A204.1 (cell line): ENCODE results near the gene SLC39A1.
A peak's percentile ranks its signal among the peaks of the same experiment; 100 is the strongest.
"Not testable (repeated sequence)": the region's sequence is repeated elsewhere in the genome, so short reads cannot be mapped to it uniquely, and the experiment has no call there.

Experiments used
- FAIRE-seq: peaks from 2 replicates; lab custom pipeline; 2012; peaks lifted over from hg19 to GRCh38; lab: Jason Lieb, UNC

SLC39A1 gene

GRCh38 chr1:153929426-153929825, 33.9 kb downstream of the SLC39A1 start:
- FAIRE-seq, result no peak

- no peak for FAIRE-seq
These were observed 34.5 kb downstream of the SLC39A1 start for GRCh38 chr1:153928791-153929341.

GRCh38 chr1:153928245-153928644, 35.1 kb downstream of the SLC39A1 start:
- no peak for FAIRE-seq

- FAIRE-seq, result no peak
These were observed 36.9 kb downstream of the SLC39A1 start for GRCh38 chr1:153926405-153926804.

GRCh38 chr1:153922972-153923925, 40.1 kb downstream of the SLC39A1 start, which contains the start of gene GATAD2B:
Gene GATAD2B (minus strand): TSS chr1:153922972. CDS start chr1:153828347, 94,625 bp downstream.
- FAIRE-seq, result peak; percentile 93

GRCh38 chr1:153922076-153922971, 41.0 kb downstream of the SLC39A1 start:
- FAIRE-seq, result no peak

- no peak for FAIRE-seq
These were observed 41.6 kb downstream of the SLC39A1 start for GRCh38 chr1:153921803-153922075.

- no peak for FAIRE-seq
These were observed 42.1 kb downstream of the SLC39A1 start for GRCh38 chr1:153921080-153921802.

- no peak for FAIRE-seq
These were observed 43.2 kb downstream of the SLC39A1 start for GRCh38 chr1:153919876-153920852.

GRCh38 chr1:153916297-153916696, 47.0 kb downstream of the SLC39A1 start:
- FAIRE-seq, result no peak

- no peak for FAIRE-seq
These were observed 51.0 kb downstream of the SLC39A1 start for GRCh38 chr1:153912349-153912748.

- not testable (repeated sequence) for FAIRE-seq
These were observed 52.8 kb downstream of the SLC39A1 start for GRCh38 chr1:153910560-153910959.
